ENCODE results near the gene ANKH. TPM values are rescaled to one million over a fixed set of nuclear protein-coding genes. Genes with fewer than 3 reads are reported as not detected.

The ANKH gene
- polyA plus RNA-seq, 1 donor (not counting 4 experiments of a cell fraction or from before 2014, with no cell fraction given): 13.8 TPM

DNA sequence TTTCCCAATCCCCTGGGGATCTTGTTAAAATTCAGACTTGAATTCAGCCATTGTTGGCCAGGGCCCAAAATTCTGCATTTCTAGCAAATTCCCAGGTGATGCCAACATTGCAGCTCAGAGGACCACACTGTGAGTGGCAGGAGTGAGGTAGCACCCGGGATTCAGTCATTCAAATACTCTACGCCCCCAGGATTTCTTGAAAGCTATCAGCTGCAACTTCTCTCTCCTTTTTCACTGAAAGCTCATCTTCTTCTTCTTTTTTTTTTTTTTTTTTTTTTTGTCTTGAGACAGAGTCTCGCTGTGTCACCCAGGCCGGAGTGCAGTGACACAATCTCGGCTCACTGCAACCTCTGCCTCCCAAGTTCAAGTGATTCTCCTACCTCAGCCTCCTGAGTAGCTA lies 19.3 kb upstream of the ANKH start:
- TF ChIP-seq EZH2 (IDR thresholded peaks at IDR 0.05; ENCODE audit: low read length): no peak
- TF ChIP-seq, protein P1, sequence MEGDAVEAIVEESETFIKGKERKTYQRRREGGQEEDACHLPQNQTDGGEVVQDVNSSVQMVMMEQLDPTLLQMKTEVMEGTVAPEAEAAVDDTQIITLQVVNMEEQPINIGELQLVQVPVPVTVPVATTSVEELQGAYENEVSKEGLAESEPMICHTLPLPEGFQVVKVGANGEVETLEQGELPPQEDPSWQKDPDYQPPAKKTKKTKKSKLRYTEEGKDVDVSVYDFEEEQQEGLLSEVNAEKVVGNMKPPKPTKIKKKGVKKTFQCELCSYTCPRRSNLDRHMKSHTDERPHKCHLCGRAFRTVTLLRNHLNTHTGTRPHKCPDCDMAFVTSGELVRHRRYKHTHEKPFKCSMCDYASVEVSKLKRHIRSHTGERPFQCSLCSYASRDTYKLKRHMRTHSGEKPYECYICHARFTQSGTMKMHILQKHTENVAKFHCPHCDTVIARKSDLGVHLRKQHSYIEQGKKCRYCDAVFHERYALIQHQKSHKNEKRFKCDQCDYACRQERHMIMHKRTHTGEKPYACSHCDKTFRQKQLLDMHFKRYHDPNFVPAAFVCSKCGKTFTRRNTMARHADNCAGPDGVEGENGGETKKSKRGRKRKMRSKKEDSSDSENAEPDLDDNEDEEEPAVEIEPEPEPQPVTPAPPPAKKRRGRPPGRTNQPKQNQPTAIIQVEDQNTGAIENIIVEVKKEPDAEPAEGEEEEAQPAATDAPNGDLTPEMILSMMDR (optimal IDR thresholded peaks at IDR 0.05 in 1 of 3, IDR thresholded peaks at IDR 0.05 in 1 of 3, conservative IDR thresholded peaks at IDR 0.05 in 1 of 3; ENCODE audit: extremely low read depth in 1 of 3, insufficient read depth in 2 of 3, low read length in 3 of 3): no peak
- H3K27me3 ChIP-seq (ENCODE audit: control insufficient read depth, extremely low read depth, insufficient read depth, low read length): no peaks in the 10 kb centered on the region
- no peaks in the 10 kb centered on the region for H3K36me3 ChIP-seq (ENCODE audit: control insufficient read depth in 2 of 2, extremely low read depth in 1 of 2, insufficient read depth in 2 of 2, low read length in 2 of 2)
- DNase-seq (ENCODE audit: low read depth, low spot score) (no peak), FAIRE-seq (no peak)
- dilution Hi-C loops (cut with MboI; ENCODE audit: extremely low pct_ligation_motif_present, low sequenced_read_pairs): no loop called here
- H3K9me3 ChIP-seq (ENCODE audit: control insufficient read depth, low read depth, low read length): no peaks in the 10 kb centered on the region
- H3K4me2 ChIP-seq (ENCODE audit: control insufficient read depth, extremely low read depth, insufficient read depth, low read depth, low read length): no peak overlapping the region
- no peaks in the 10 kb centered on the region for H3K79me2 ChIP-seq (ENCODE audit: control insufficient read depth, insufficient read depth, low read length)
- H3K4me1 ChIP-seq (ENCODE audit: control insufficient read depth, extremely low read depth, insufficient read depth, low read length): no peaks in the 10 kb centered on the region
- H4K20me1 ChIP-seq (ENCODE audit: control insufficient read depth, extremely low read depth, insufficient read depth, low read length): no peaks in the 10 kb centered on the region
- H3K4me3 ChIP-seq (ENCODE audit: control insufficient read depth in 2 of 3, extremely low read depth in 1 of 3, insufficient read depth in 2 of 3, low read depth in 1 of 3, low read length in 3 of 3): no peak overlapping the region
- no peaks in the 10 kb centered on the region for H3K9me1 ChIP-seq (ENCODE audit: control insufficient read depth, extremely low read depth, insufficient read depth, low read length)
- no peak overlapping the region for H3K27ac ChIP-seq (ENCODE audit: control insufficient read depth, insufficient read depth, low read length)
- H2AFZ ChIP-seq (ENCODE audit: control insufficient read depth, low read length): no peak overlapping the region
- no peak overlapping the region for H3K9ac ChIP-seq (ENCODE audit: control insufficient read depth, extremely low read depth, insufficient read depth, low read length)

DNA sequence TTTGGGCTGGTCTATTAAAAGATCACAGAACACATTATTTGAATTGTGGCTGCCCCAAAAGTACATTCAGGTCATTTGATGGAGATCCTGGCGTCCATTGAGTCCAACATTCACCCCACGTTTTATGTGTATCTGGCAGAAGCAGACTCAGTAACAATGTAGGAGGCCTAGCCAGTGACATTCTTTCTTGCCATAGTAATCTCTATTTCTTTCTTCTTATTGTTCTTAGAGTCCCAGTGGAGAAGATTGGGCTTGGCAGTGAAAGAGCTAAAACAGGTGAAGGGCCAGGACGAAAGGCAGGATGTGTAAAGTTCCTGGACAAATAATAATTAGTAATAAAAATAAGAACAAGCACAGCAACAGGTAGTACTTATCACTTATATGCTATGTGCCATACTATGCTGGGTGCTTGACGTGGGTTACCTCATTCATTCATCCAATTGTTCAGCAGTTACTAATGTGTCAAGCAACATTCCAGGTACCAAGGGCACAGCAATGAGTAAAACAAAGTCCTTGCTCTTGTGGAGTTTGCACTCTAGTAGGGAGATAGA lies 12.6 kb upstream of the ANKH start:
- Histone ChIP-seq H3K9me3 (ENCODE audit: control insufficient read depth, low read depth, low read length) (no peaks in the 10 kb centered on the region), H3K9ac (ENCODE audit: control insufficient read depth, extremely low read depth, insufficient read depth, low read length) (no peak overlapping the region), H3K27ac (ENCODE audit: control insufficient read depth, insufficient read depth, low read length) (no peak overlapping the region), H4K20me1 (ENCODE audit: control insufficient read depth, extremely low read depth, insufficient read depth, low read length) (no peaks in the 10 kb centered on the region), H2AFZ (ENCODE audit: control insufficient read depth, low read length) (no peak overlapping the region), H3K36me3 (ENCODE audit: control insufficient read depth in 2 of 2, extremely low read depth in 1 of 2, insufficient read depth in 2 of 2, low read length in 2 of 2) (no peaks in the 10 kb centered on the region), H3K79me2 (ENCODE audit: control insufficient read depth, insufficient read depth, low read length) (no peaks in the 10 kb centered on the region), H3K27me3 (ENCODE audit: control insufficient read depth, extremely low read depth, insufficient read depth, low read length) (no peaks in the 10 kb centered on the region), H3K4me1 (ENCODE audit: control insufficient read depth, extremely low read depth, insufficient read depth, low read length) (peaks cover 3% of the 10 kb centered on the region), H3K9me1 (ENCODE audit: control insufficient read depth, extremely low read depth, insufficient read depth, low read length) (no peaks in the 10 kb centered on the region), H3K4me2 (ENCODE audit: control insufficient read depth, extremely low read depth, insufficient read depth, low read depth, low read length) (no peak overlapping the region), H3K4me3 (ENCODE audit: control insufficient read depth in 2 of 3, extremely low read depth in 1 of 3, insufficient read depth in 2 of 3, low read depth in 1 of 3, low read length in 3 of 3) (no peak overlapping the region)
- TF ChIP-seq EZH2 (IDR thresholded peaks at IDR 0.05; ENCODE audit: low read length): no peak
- TF ChIP-seq, protein P1 (optimal IDR thresholded peaks at IDR 0.05 in 1 of 3, IDR thresholded peaks at IDR 0.05 in 1 of 3, conservative IDR thresholded peaks at IDR 0.05 in 1 of 3; ENCODE audit: extremely low read depth in 1 of 3, insufficient read depth in 2 of 3, low read length in 3 of 3): no peak
- FAIRE-seq (no peak), DNase-seq (ENCODE audit: low read depth, low spot score) (no peak)
- dilution Hi-C loops (cut with MboI; ENCODE audit: extremely low pct_ligation_motif_present, low sequenced_read_pairs): no loop called here
